HEK293 (cell line): ENCODE data around the gene KRTAP5-7.

Experiments used
- CTCF ChIA-PET: fragments of 350-600 bp; formaldehyde crosslinking; extraction: SDS; loops from one replicate; lab custom pipeline; 2021; ENCODE audit warnings: antibody characterized with exemption; lab: Yijun Ruan, JAX
- POLR2A ChIA-PET: fragments of 300-600 bp; formaldehyde crosslinking; extraction: SDS; loops from one replicate; lab custom pipeline; 2020; ENCODE audit warnings: antibody characterized with exemption, inconsistent platforms; lab: Yijun Ruan, JAX
- H3K27ac ChIP-seq: fragments of 200-500 bp; sonication (Bioruptor generic); 2 replicates; pipeline ENCODE4 v1.5.1; 2014; ENCODE audit warnings: low read depth, low read length, control low read depth, inconsistent platforms; ENCODE audit errors: extremely low read depth
- H3K36me3 ChIP-seq, 2 experiments: fragments of 200-500 bp in 1 of 2; sonication (Bioruptor generic) in 1 of 2; 1 replicate in 1 of 2; 2 replicates in 1 of 2; pipeline ENCODE4 v1.5.1; 2014 to 2017; ENCODE audit warnings: inconsistent platforms in 2 of 2, low read length in 2 of 2; ENCODE audit not compliant: control insufficient read depth in 2 of 2, insufficient read depth in 1 of 2
- H3K4me1 ChIP-seq: fragments of 200-500 bp; sonication (Bioruptor generic); 2 replicates; pipeline ENCODE4 v1.5.1; 2014; ENCODE audit warnings: mild to moderate bottlenecking, low read length, inconsistent platforms; ENCODE audit not compliant: control insufficient read depth, insufficient read depth
- H3K4me3 ChIP-seq: 2 replicates; pipeline ENCODE4 v1.5.1; 2011; ENCODE audit warnings: low read depth, mild to moderate bottlenecking, control low read depth, low read length, moderate library complexity
- H3K9me3 ChIP-seq: fragments of 200-500 bp; sonication (Bioruptor generic); 2 replicates; pipeline ENCODE4 v1.5.1; 2014; ENCODE audit warnings: low read depth, low read length, inconsistent platforms; ENCODE audit not compliant: control insufficient read depth, insufficient read depth
- KLF16 ChIP-seq: fragments of 450-650 bp; formaldehyde crosslinking; IDR thresholded peaks from 2 replicates; pipeline ENCODE4 v1.5.1; 2017; ENCODE audit warnings: missing biosample characterization, missing genetic modification characterization
- KLF9 ChIP-seq: fragments of 450-650 bp; formaldehyde crosslinking; IDR thresholded peaks from 2 replicates; pipeline ENCODE4 v1.5.1; 2016; ENCODE audit warnings: missing biosample characterization, missing genetic modification characterization, low read depth
- SCRT2 ChIP-seq: fragments of 450-650 bp; formaldehyde crosslinking; IDR thresholded peaks from 2 replicates; pipeline ENCODE4 v1.5.1; 2016; ENCODE audit warnings: missing biosample characterization, missing genetic modification characterization
- SP7 ChIP-seq: fragments of 450-650 bp; formaldehyde crosslinking; IDR thresholded peaks from 2 replicates; pipeline ENCODE4 v1.5.1; 2016; ENCODE audit warnings: missing biosample characterization, missing genetic modification characterization
- ZBTB21 ChIP-seq: fragments of 450-650 bp; formaldehyde crosslinking; IDR thresholded peaks from 2 replicates; pipeline ENCODE4 v1.5.1; 2017; ENCODE audit warnings: missing biosample characterization, missing genetic modification characterization
- ZBTB7A ChIP-seq: fragments of 450-650 bp; formaldehyde crosslinking; IDR thresholded peaks from 2 replicates; pipeline ENCODE4 v1.5.1; 2016; ENCODE audit warnings: low read depth, missing biosample characterization, missing genetic modification characterization
- ZFP3 ChIP-seq: fragments of 450-650 bp; formaldehyde crosslinking; IDR thresholded peaks from 2 replicates; pipeline ENCODE4 v1.5.1; 2016; ENCODE audit warnings: low read depth, missing biosample characterization, missing genetic modification characterization
- ZNF148 ChIP-seq: fragments of 450-650 bp; formaldehyde crosslinking; IDR thresholded peaks from 2 replicates; pipeline ENCODE4 v1.5.0; 2017; ENCODE audit warnings: missing biosample characterization, missing genetic modification characterization, borderline replicate concordance
- ZNF175 ChIP-seq: fragments of 450-650 bp; formaldehyde crosslinking; IDR thresholded peaks from 2 replicates; pipeline ENCODE4 v1.5.1; 2016; ENCODE audit warnings: missing biosample characterization, missing genetic modification characterization
- ZNF214 ChIP-seq: fragments of 450-650 bp; formaldehyde crosslinking; IDR thresholded peaks from 2 replicates; pipeline ENCODE4 v1.5.1; 2017; ENCODE audit warnings: missing biosample characterization, mild to moderate bottlenecking, missing genetic modification characterization, borderline replicate concordance
- ZNF223 ChIP-seq: fragments of 450-650 bp; formaldehyde crosslinking; IDR thresholded peaks from 2 replicates; pipeline ENCODE4 v1.5.1; 2016; ENCODE audit warnings: missing biosample characterization, missing genetic modification characterization
- ZNF335 ChIP-seq: fragments of 450-650 bp; formaldehyde crosslinking; conservative IDR thresholded peaks from 2 replicates; pipeline ENCODE4 v1.5.1; 2016; ENCODE audit warnings: missing biosample characterization, missing genetic modification characterization
- ZNF391 ChIP-seq: fragments of 450-650 bp; formaldehyde crosslinking; IDR thresholded peaks from 2 replicates; pipeline ENCODE4 v1.5.1; 2016; ENCODE audit warnings: low read depth, missing biosample characterization, missing genetic modification characterization, borderline replicate concordance
- ZNF501 ChIP-seq: fragments of 450-650 bp; formaldehyde crosslinking; IDR thresholded peaks from 2 replicates; pipeline ENCODE4 v1.5.1; 2016; ENCODE audit warnings: missing biosample characterization, missing genetic modification characterization
- ZNF529 ChIP-seq: fragments of 450-650 bp; formaldehyde crosslinking; IDR thresholded peaks from 2 replicates; pipeline ENCODE4 v1.5.1; 2017; ENCODE audit warnings: missing genetic modification characterization, missing biosample characterization; ENCODE audit not compliant: insufficient replicate concordance
- ZNF530 ChIP-seq: fragments of 450-650 bp; formaldehyde crosslinking; IDR thresholded peaks from 2 replicates; pipeline ENCODE4 v1.5.1; 2016; ENCODE audit warnings: low read depth, missing biosample characterization, missing genetic modification characterization
- ZNF548 ChIP-seq: fragments of 450-650 bp; formaldehyde crosslinking; IDR thresholded peaks from 2 replicates; pipeline ENCODE4 v1.5.1; 2016; ENCODE audit warnings: missing biosample characterization, missing genetic modification characterization
- ZNF555 ChIP-seq: fragments of 450-650 bp; formaldehyde crosslinking; conservative IDR thresholded peaks from 2 replicates; pipeline ENCODE4 v1.5.1; 2017; ENCODE audit warnings: missing biosample characterization, mild to moderate bottlenecking, missing genetic modification characterization, inconsistent platforms
- ZNF561 ChIP-seq: fragments of 450-650 bp; IDR thresholded peaks from 2 replicates; pipeline ENCODE4 v1.5.1; 2018; ENCODE audit warnings: missing biosample characterization, missing genetic modification characterization, borderline replicate concordance
- ZNF580 ChIP-seq: fragments of 450-650 bp; formaldehyde crosslinking; IDR thresholded peaks from 2 replicates; pipeline ENCODE4 v1.5.1; 2016; ENCODE audit warnings: missing biosample characterization, missing genetic modification characterization
- ZNF670 ChIP-seq: fragments of 450-650 bp; formaldehyde crosslinking; IDR thresholded peaks from 2 replicates; pipeline ENCODE4 v1.5.1; 2016; ENCODE audit warnings: missing biosample characterization, missing genetic modification characterization, low read depth
- ZNF677 ChIP-seq: fragments of 450-650 bp; IDR thresholded peaks from 2 replicates; pipeline ENCODE4 v1.5.0; 2018; ENCODE audit warnings: missing biosample characterization, mild to moderate bottlenecking, missing genetic modification characterization, moderate library complexity
- ZNF707 ChIP-seq: fragments of 450-650 bp; formaldehyde crosslinking; IDR thresholded peaks from 2 replicates; pipeline ENCODE4 v1.5.1; 2016; ENCODE audit warnings: missing biosample characterization, missing genetic modification characterization
- ZNF792 ChIP-seq: fragments of 450-650 bp; formaldehyde crosslinking; IDR thresholded peaks from 2 replicates; pipeline ENCODE4 v1.5.1; 2016; ENCODE audit warnings: missing biosample characterization, missing genetic modification characterization
- ZSCAN23 ChIP-seq: fragments of 450-650 bp; formaldehyde crosslinking; IDR thresholded peaks from 2 replicates; pipeline ENCODE4 v1.5.1; 2016; ENCODE audit warnings: missing biosample characterization, missing genetic modification characterization

Gene KRTAP5-7

GRCh38 chr11:71498091-71498490 lies 29.0 kb upstream of the KRTAP5-7 start:
- Histone ChIP-seq H3K4me1 (no peaks in the 10 kb centered on the region), H3K4me3 (no peak overlapping the region), H3K36me3 (peaks cover 0 to 71% of the 10 kb centered on the region in 2 experiments; a peak in 1 of 3 replicates), H3K9me3 (no peaks in the 10 kb centered on the region), H3K27ac (no peak overlapping the region)
- POLR2A ChIA-PET = no interaction called here
- TF ChIP-seq ZNF561 (tag by site-specific recombination) (no peak), ZBTB21 (tag by site-specific recombination) (no peak), ZNF530 (no peak), ZNF677 (tag by site-specific recombination) (no peak), ZNF391 (tag by site-specific recombination) (no peak), ZNF555 (no peak)
- CTCF ChIA-PET = no interaction called here

GRCh38 chr11:71499125-71499524 lies 27.9 kb upstream of the KRTAP5-7 start:
- no peak overlapping the region for H3K27ac ChIP-seq
- H3K9me3 ChIP-seq = no peaks in the 10 kb centered on the region
- H3K4me3 ChIP-seq = no peak overlapping the region
- TF ChIP-seq ZFP3 (no peak), SCRT2 (tag by site-specific recombination) (no peak), ZNF548 (tag by site-specific recombination) (no peak), ZNF501 (tag by site-specific recombination) (no peak), KLF9 (tag by site-specific recombination) (no peak), ZNF792 (no peak), ZNF335 (no peak), ZNF223 (tag by site-specific recombination) (no peak), ZNF175 (tag by site-specific recombination) (no peak), KLF16 (tag by site-specific recombination) (no peak)
- H3K4me1 ChIP-seq = no peaks in the 10 kb centered on the region
- H3K36me3 ChIP-seq = peaks cover 0 to 68% of the 10 kb centered on the region in 2 experiments; a peak in 1 of 3 replicates
- ChIA-PET CTCF (no interaction called here), POLR2A (no interaction called here)

GRCh38 chr11:71499546-71499945 lies 27.5 kb upstream of the KRTAP5-7 start:
- no peaks in the 10 kb centered on the region for H3K4me1 ChIP-seq
- POLR2A ChIA-PET = no interaction called here
- CTCF ChIA-PET = no interaction called here
- H3K27ac ChIP-seq = no peak overlapping the region
- no peak for TF ChIP-seq ZSCAN23 (tag by site-specific recombination)
- TF ChIP-seq SP7 (tag by site-specific recombination) = no peak
- H3K36me3 ChIP-seq = peaks cover 0 to 66% of the 10 kb centered on the region in 2 experiments; a peak in 1 of 3 replicates
- H3K9me3 ChIP-seq = no peaks in the 10 kb centered on the region
- no peak overlapping the region for H3K4me3 ChIP-seq

- ChIA-PET POLR2A (no interaction called here), CTCF (interaction anchor here (0.6 kb wide), 1 partner anchor 67 kb away, joined by 3 read pairs; no protein-coding TSS in a partner anchor)
- H3K4me1 ChIP-seq = no peaks in the 10 kb centered on the region
Observed at GRCh38 chr11:71500601-71501021, 26.5 kb upstream of the KRTAP5-7 start.

More at GRCh38 chr11:71500601-71501021, 26.5 kb upstream of the KRTAP5-7 start:
- H3K9me3 ChIP-seq = no peaks in the 10 kb centered on the region
- no peak overlapping the region for H3K27ac ChIP-seq
- no peak overlapping the region for H3K4me3 ChIP-seq
- TF ChIP-seq ZNF148 (tag by site-specific recombination) (no peak), ZNF670 (tag by site-specific recombination) (no peak), ZBTB7A (tag by site-specific recombination) (no peak), ZNF580 (tag by site-specific recombination) (no peak), ZNF529 (no peak), ZNF707 (tag by site-specific recombination) (no peak), ZNF214 (no peak)
- TF ChIP-seq, all 188 proteins: peak for 0
- H3K36me3 ChIP-seq = peaks cover 0 to 57% of the 10 kb centered on the region in 2 experiments; a peak in 1 of 3 replicates
